RPMI7951 (cell line): ENCODE measurements around the gene NRCAM. TPM values are rescaled to one million over a fixed set of nuclear protein-coding genes. Genes with fewer than 3 reads are reported as not detected.

Experiments used
- DNase-seq: peaks from one replicate; pipeline ENCODE4 v3.0.0-alpha.2; 2012; ENCODE audit warnings: low read depth
- total RNA-seq: library from RNA; depleted of rRNA; stranded (reverse); fragments of >200 nt; shearing (Covaris generic); gene quantifications from 2 replicates; pipeline ENCODE4 v1.2.3, GENCODE V29; 2014

The NRCAM gene
- total RNA-seq, 1 experiment from 2014 or later, result 1.7 TPM

DNA sequence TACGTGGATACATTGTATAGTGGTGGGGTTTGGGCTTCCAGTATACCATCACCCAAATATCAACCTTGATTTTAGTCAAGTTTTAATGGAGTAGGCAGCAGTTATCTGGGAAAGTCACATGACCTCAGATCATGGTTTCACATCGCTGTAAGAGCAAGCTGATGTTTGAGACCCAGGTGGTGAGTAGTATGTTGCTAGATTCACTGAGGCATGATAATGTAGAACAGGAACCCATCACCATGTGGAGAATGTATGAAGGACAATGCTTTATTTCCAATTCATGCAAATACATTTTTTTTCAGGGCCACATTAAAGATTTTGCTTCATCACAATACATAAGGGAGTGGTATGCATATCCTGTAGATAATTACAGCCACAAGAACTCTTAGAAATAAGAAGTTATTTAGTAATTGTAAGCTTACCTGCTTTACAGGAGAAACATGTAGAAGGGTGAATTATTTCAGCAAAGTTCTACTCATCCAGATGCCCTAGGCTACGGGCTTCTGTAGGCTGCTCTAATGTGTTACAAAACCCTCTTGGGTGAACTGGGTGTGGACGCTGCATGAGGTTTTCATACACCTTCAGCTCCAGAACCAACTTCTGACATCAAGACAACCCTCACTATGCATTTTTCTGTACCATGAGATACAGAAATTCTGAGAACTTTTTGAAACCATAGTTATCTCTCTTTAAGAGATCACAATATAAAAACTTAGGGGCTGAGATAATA lies 298.5 kb downstream of the NRCAM start:
- DNase-seq, result no peak

DNA sequence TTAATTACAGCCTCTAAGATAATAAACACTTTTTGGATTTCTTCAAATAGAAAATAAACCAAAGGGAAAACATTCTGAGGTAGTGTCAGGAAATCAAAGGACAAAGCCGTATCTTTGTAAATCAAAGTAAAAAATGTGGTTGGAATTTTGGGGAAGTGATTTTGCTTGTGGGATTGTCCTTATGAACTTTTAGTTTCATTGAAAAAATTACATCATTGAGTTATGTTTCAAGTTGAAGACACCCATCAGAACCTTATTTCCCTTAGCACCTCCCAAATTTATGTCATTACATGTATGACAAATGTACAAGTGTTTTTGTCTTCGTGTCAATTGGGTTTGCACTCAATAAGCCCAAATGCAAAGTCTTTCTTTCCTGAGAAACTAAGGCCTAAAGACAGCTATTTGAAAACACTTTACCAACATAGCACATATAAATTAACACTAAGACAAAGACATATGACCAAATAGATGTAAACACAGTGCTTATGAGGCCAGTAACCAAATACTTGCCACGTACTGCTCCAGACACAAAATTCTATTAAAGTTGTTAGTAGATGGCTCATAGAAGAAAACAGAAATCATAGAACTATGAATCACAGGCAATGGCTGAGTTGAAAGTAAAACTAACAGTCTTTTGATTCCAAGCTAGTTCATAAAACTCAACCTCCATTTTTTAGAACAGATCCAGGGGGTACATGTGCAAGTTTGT lies 299.2 kb downstream of the NRCAM start:
- DNase-seq, result no peak

DNA sequence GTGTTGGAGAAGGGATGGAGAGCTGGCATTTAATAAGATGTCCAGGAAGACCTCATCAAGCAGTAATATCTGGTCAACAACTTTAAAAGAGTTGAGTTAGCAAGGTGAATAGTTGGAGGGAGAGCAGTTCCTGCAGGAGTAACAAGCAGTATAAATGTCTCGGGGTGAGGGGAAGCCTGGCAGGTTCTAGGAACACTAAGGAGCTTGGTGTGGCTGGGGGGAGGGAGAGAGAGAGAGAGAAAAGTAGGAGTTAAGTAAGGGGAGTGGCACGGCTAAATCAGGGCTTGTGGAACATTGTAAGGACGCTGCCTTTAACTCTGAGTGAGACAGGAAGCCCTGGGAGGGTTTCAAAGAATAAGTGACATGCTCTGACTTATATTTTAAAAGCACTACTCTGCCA lies 304.0 kb downstream of the NRCAM start:
- DNase-seq, result no peak

- no peak for DNase-seq
Measured at GRCh38 chr7:108149908-108150307, 306.3 kb downstream of the NRCAM start.

GRCh38 chr7:108149119-108149518 lies 307.1 kb downstream of the NRCAM start:
- DNase-seq, result no peak

DNA sequence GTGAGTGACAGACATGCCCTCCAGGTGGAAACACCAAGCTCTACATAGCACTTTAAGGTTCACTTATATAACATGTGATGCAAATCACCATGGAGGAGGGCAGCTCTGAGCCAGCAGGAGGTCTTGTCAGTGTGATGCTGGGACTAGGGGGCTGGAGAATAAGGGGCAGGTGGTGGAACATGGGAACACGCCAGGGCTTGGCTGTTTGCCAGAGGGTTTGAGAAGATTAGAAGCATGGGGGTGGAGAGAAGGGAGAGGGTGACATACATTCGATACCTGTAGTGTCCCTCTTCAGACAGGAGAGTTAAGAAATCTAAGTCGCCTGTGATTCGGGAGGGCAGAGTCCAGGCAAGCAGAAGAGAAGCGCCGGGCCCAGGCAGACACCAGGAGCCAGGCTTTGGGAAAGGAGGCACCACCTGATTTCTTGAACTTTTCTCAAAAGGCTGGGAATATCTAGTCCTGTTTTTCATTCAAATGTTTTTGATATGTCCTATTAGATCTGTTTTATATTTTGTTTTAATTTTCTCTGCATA lies 309.1 kb downstream of the NRCAM start:
- no peak for DNase-seq

GRCh38 chr7:108146070-108146842 lies 310.0 kb downstream of the NRCAM start:
- DNase-seq, result peak; percentile 69

GRCh38 chr7:108145401-108145800 lies 310.8 kb downstream of the NRCAM start:
- no peak for DNase-seq

DNA sequence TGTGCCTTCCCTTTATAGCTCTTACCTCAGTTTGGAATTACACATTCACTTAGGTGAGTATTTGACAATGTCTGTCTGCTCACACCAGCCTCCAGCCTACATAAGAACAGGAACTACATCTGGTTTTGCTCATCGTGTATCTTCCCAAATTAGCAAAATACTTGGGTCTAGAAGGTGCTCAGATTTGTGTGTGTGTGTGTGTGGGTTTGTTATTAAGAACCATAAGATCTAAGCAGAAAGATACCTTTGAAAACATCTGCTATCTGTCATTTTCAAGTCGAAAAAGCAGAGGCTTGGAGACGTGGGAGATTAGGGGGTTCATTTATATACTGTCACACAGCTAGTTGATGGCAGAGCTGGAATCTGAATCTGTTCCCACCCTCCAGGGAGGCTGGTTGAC lies 311.3 kb downstream of the NRCAM start:
- DNase-seq, result no peak

DNA sequence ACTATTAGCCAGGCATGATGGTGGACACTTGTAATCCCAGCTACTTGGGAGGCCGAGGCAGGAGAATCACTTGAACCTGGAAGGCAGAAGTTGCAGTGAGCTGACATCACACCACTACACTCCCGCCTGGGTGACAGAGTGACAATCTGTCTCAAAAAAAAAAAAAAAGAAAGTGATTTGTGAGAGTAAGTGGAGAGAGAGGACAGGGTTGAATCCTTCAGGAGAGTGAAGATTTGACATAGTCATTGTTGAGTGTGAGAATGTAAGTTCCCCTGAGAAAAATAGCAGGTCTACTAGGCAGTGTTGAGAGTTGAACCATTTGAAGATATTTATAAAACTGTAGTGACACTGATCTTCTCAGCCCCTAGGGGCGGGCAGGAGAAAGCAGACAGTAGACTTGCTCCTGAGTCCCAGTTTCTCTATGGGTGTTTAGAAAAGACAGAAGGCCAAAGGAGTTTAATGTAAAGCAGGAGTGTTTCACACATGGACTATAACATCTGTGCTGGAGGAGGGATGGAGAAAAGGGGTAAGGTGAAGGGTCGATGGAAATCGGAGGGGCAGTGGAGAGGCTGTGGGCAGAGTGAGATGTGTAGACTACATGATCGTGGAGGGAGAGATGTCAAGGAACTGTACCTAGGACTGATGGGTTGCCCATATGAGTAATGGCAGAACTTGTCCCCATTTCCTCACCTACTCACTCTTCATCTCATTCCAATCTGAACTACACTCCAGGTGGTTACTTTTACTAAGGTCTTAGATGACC lies 312.4 kb downstream of the NRCAM start:
- DNase-seq, result no peak

GRCh38 chr7:108142675-108143259 lies 313.5 kb downstream of the NRCAM start:
- DNase-seq, result peak; percentile 39

DNA sequence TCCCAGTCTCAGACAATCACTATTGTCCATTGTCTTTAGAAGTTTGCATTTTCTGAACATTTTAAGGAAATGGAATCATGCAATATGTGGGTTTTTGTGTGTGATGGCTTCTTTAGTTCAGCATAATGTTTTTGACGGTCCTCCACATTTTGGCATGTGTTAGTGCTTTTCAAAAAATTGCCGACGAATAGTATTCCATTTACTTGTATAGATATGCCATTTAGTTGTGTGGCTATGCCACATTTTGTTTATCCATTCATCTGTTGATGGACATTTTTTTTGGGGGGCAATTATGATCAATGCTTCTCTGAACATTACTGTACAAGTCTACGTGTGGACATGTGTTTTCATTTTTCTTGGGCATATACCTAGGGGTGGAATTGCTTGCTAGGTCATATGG lies 314.1 kb downstream of the NRCAM start:
- DNase-seq, result no peak

GRCh38 chr7:108140671-108141070 lies 315.6 kb downstream of the NRCAM start:
- no peak for DNase-seq

GRCh38 chr7:108138911-108139310 lies 317.3 kb downstream of the NRCAM start:
- DNase-seq, result peak; percentile 15

DNA sequence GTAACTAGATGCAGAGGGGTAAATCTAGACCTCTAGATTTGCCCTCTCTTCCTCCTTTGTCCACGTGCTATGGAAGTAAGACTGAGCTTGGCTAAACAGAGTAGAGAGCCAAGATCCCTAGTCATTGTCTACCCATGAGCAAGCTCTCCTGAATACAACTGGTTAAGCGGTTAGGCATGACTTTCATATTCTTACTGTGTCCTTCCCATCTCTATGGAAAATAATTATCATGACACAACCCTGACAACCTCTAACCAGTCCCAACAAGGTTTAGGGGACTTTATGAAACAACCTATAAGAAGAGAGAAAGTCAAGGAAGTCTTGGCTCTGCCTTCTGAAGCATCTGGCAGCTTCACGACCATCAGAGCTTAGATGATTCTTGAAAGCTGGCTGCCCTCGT lies 318.2 kb downstream of the NRCAM start:
- no peak for DNase-seq

GRCh38 chr7:108137040-108137439 lies 319.2 kb downstream of the NRCAM start:
- no peak for DNase-seq

GRCh38 chr7:108136191-108136688 lies 320.0 kb downstream of the NRCAM start:
- DNase-seq, result no peak

- DNase-seq, result no peak
Measured at GRCh38 chr7:108135446-108136190, 320.6 kb downstream of the NRCAM start.

DNA sequence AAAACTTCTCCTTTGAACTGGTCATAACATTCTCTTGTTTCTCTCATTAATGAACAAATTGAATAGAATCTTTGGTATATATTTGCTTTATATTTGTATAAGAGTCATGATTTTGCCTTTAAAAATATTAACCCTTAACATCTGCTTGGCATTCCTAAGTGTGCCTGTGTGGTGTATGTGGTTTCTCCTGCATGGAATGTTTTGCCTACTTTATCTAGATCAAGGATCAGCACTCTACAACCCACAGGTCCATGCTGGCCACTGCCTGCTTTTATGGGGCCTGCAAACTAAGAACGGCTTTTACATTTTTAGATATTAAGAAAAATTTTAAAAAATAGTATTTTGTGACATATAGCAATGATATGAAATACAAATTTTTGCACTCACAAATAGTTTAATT lies 321.8 kb downstream of the NRCAM start:
- DNase-seq, result peak; percentile 53

DNA sequence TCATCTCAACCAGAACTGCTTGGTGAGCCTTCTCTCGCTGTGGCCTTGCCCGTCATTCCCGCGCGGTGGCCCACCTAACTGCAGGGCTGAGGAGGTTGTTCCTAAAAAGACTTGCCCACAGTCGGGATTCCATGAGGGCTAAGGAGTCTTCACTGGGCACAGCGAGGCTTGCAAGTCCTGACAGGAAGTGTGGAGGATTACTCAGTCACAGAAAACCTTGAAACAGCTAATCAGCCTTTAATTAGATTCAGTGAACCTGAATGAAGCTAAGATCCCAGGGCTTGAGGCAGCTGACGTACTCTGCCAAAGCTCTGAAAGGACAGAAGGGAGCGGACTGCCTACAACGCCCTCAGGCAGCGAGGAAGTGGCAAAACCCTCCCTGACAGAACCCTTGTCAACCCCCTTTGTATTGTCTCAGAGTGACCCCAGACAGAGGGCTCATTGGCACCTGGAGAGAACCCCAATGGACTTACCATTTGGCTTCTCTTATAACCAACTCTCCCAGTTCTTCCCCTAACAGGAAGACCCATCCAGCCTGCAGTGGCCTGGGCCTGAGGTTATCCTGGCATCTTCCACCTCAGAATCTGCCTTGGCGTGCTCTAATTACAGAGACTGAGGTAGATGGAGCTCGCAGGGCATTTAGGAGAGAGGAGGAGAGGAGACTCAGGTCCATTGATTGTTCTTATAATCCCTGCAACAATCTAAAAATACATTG lies 323.5 kb downstream of the NRCAM start:
- DNase-seq, result peak; percentile 81
